GM21381 (cell line): ENCODE measurements around the gene PTX3.

Experiments used
- ATAC-seq: cut with Tn5 transposase; IDR thresholded peaks from one replicate; pipeline ENCODE4 v1.9.1; 2021; ENCODE audit warnings: mild to moderate bottlenecking, moderate library complexity; ENCODE audit not compliant: unreplicated experiment

PTX3 gene

DNA sequence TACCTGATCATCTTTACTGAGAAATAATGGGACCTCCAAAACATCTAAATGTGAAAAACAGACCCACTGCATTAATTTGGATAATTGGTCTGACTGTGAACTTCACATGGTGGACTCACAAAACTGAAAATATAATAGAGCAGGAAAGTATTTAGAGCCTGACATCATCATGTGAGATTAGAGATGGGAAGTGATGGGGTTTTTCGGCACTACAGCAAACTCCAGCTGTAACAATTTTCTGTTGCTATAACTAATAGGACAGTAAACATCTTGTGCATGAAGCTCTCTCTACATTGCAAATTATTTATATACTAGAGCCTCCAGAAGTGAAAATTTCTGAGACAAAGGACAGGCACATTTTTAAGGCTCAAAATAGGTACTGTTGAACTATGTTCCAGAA is 34.4 kb downstream of the PTX3 start:
- no peak for ATAC-seq

DNA sequence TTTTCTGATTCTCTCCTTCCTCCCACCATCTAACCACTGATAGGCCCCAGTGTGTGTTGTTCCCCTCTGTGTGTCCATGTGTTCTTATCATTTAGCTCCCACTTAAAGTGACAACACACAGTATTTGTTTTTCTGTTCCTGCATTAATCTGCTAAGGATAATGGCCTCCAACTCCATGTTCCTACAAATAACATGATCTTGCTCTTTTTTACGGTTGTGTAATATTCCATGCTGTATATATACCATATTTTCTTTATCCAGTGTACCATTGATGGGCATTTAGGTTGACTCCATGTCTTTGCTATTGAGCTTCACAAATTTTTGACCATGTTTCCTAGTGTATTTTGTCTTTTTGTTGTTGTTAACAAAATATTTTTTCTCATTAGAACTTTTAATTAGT is 36.0 kb downstream of the PTX3 start:
- no peak for ATAC-seq

- no peak for ATAC-seq
Measured at GRCh38 chr3:157475921-157476414, 39.3 kb downstream of the PTX3 start.

DNA sequence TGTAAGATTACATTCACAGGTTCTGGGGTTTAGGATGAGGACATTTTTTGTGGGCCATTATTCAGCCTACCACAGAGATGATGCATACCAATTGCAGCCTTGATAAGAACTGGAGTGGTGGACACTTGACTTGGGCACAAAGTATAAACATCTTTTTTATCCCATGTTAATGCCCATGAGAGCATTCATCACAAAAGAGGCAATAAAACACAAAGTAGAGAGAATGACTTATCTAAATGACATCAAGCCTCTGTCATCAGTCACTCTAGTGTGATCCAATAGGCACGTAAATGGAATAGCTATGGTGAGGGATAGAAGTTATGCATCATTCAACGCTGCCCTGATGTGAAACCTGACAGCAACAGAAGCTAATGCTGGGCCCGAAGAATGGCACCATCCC is 40.8 kb downstream of the PTX3 start:
- ATAC-seq = no peak

DNA sequence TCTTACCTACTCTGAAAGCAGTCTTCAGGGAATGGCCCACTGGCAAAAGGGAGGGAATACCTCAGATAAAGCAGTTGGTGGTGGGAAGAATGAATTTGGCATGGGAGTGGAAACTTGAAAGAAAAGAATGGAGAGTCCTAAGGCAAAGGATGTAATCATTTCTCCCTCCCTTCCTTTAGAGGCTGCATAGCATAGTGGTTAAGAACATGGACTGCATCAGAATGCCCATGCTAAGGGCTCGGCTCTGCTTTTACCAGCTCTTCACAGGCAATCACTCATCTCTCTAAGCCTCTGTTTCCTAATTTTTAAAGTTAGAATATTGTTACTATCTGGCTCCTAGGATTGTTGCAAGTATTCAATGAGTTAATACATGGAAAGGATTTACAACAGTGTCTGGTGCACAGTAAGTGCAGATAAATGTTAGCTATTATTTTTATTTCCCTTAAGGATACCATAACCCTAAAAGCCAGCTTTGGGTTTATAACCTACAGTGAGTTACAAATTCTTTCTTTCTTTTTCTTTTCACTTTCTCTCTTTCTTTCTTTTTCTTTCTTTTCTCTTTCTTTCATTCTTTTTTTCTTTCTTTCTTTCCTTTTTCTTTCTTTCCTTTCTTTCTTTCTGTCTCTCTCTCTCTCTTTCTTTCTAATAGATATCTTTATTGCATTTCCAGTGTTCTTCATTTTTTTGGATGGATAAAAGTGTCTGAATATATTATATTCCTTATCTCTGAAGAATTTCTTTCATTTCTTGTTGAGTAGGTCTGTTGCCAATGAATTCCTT is 43.0 kb downstream of the PTX3 start:
- ATAC-seq = no peak

GRCh38 chr3:157487339-157487738 is 50.7 kb downstream of the PTX3 start:
- ATAC-seq = no peak

GRCh38 chr3:157488144-157488543 is 51.5 kb downstream of the PTX3 start:
- no peak for ATAC-seq

DNA sequence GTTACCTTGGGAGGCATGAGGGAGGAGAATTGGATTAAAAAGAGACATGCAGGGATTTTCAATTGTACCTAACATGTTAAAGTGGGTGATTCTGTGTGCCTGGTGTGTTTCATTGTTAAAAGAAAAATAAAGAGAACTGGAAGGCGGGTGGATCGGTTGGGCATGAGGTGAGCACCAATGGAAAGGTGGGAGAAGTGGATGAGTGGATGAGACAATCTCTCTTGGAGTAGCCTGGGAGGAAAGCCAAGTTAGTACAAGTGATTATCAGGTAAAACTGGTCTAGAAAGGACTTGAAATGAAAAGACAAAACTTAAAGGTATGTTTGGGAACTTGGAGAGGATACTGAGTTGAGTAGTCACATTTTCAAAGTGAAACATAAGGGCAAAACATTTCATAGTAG is 54.5 kb downstream of the PTX3 start:
- ATAC-seq = no peak
